NCI-H2196 treated with DMSO at 0.1 percent for 48 hours (cell line): ENCODE measurements around the gene RHOF.
"Not testable (repeated sequence)": the region's sequence is repeated elsewhere in the genome, so short reads cannot be mapped to it uniquely, and the experiment has no call there.

Source experiments
- DNase-seq: peaks from one replicate; lab custom pipeline; 2025; ENCODE audit not compliant: unreplicated experiment; lab: John Stamatoyannopoulos, UW

The RHOF gene

GRCh38 chr12:121793838-121794533 lies 498 bp upstream of the RHOF start:
- DNase-seq: peak; percentile 72

GRCh38 chr12:121792607-121793439 lies 665 bp downstream of the RHOF start:
- no peak for DNase-seq

- no peak for DNase-seq
Observed at GRCh38 chr12:121791671-121792551, 1.6 kb downstream of the RHOF start.

GRCh38 chr12:121790785-121791184 lies 2.7 kb downstream of the RHOF start:
- not testable (repeated sequence) for DNase-seq

GRCh38 chr12:121789800-121790728 lies 3.4 kb downstream of the RHOF start:
- no peak for DNase-seq

- no peak for DNase-seq
Observed at GRCh38 chr12:121789233-121789781, 4.2 kb downstream of the RHOF start.

GRCh38 chr12:121788176-121788818 lies 5.2 kb downstream of the RHOF start:
- no peak for DNase-seq

- no peak for DNase-seq
Observed at GRCh38 chr12:121787063-121788025, 6.1 kb downstream of the RHOF start.

GRCh38 chr12:121786440-121786825 lies 7.1 kb downstream of the RHOF start:
- peak; percentile 51 for DNase-seq

GRCh38 chr12:121784460-121784859 lies 9.0 kb downstream of the RHOF start:
- no peak for DNase-seq

GRCh38 chr12:121783766-121784165 lies 9.7 kb downstream of the RHOF start:
- DNase-seq: no peak

GRCh38 chr12:121781998-121782979 lies 11.2 kb downstream of the RHOF start:
- no peak for DNase-seq

- DNase-seq: no peak
Observed at GRCh38 chr12:121781484-121781997, 11.9 kb downstream of the RHOF start.

- DNase-seq: no peak
Observed at GRCh38 chr12:121780429-121780828, 13.1 kb downstream of the RHOF start.

- DNase-seq: no peak
Observed at GRCh38 chr12:121779422-121779895, 14.0 kb downstream of the RHOF start.

GRCh38 chr12:121778567-121779421 lies 14.7 kb downstream of the RHOF start:
- no peak for DNase-seq
